DND-41 (cell line): ENCODE data around the gene PEAK1.

Source experiments
- EZH2 ChIP-seq: IDR thresholded peaks from 3 replicates; pipeline ENCODE4 v1.6.1; 2012; ENCODE audit warnings: borderline replicate concordance, low read depth, mild to moderate bottlenecking, moderate library complexity, low read length, inconsistent platforms; ENCODE audit not compliant: severe bottlenecking
- TF ChIP-seq, protein P1 (sequence below): IDR thresholded peaks from 2 replicates; pipeline ENCODE4 v1.5.1; 2012; ENCODE audit warnings: borderline replicate concordance, low read length, moderate library complexity, mild to moderate bottlenecking; ENCODE audit not compliant: poor library complexity, severe bottlenecking; ENCODE audit errors: extremely low read depth

DNA sequence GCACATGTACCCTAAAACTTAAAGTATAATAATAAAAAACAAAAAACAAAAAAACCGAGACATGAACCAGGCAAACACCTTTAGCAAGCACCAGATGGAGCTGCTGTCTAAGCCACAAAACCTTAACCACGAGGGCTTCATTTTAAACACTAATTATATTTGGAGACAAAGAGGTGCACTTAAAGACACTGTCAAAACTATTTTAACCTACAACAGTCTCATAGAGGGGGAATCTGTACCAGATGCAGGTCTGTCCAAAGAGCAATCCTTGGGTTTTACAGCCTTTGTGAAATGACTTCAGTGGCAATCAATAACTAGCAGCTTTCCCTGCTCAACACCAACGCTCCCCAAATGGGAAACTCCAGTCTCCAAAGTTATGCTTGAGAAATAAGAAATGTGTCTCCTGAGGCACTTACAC lies 233.3 kb downstream of the PEAK1 start:
- TF ChIP-seq, protein P1, sequence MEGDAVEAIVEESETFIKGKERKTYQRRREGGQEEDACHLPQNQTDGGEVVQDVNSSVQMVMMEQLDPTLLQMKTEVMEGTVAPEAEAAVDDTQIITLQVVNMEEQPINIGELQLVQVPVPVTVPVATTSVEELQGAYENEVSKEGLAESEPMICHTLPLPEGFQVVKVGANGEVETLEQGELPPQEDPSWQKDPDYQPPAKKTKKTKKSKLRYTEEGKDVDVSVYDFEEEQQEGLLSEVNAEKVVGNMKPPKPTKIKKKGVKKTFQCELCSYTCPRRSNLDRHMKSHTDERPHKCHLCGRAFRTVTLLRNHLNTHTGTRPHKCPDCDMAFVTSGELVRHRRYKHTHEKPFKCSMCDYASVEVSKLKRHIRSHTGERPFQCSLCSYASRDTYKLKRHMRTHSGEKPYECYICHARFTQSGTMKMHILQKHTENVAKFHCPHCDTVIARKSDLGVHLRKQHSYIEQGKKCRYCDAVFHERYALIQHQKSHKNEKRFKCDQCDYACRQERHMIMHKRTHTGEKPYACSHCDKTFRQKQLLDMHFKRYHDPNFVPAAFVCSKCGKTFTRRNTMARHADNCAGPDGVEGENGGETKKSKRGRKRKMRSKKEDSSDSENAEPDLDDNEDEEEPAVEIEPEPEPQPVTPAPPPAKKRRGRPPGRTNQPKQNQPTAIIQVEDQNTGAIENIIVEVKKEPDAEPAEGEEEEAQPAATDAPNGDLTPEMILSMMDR = peak; percentile 74
- TF ChIP-seq EZH2 = no peak
